Type B pancreatic cell (in vitro differentiated cells): ENCODE results near the gene WDR76. TPM values are rescaled to one million over a fixed set of nuclear protein-coding genes. Genes with fewer than 3 reads are reported as not detected.
"Not testable (repeated sequence)": the region's sequence is repeated elsewhere in the genome, so short reads cannot be mapped to it uniquely, and the experiment has no call there.

ENCODE experiments used
- DNase-seq: peaks from one replicate; pipeline ENCODE4 v3.0.0; 2021; ENCODE audit warnings: mixed read lengths; ENCODE audit not compliant: unreplicated experiment; ENCODE audit errors: extremely low spot score
- H3K27ac Mint-ChIP-seq: 2 replicates; pipeline ENCODE4 v1.8.0; 2021; ENCODE audit warnings: mild to moderate bottlenecking, mixed read lengths
- H3K27me3 Mint-ChIP-seq: 2 replicates; pipeline ENCODE4 v1.8.0; 2021; ENCODE audit warnings: mixed read lengths
- H3K36me3 Mint-ChIP-seq: 2 replicates; pipeline ENCODE4 v1.8.0; 2021; ENCODE audit warnings: mixed read lengths
- H3K4me1 Mint-ChIP-seq: one replicate; pipeline ENCODE4 v1.8.0; 2021; ENCODE audit warnings: mixed read lengths; ENCODE audit not compliant: unreplicated experiment
- H3K4me3 Mint-ChIP-seq: 2 replicates; pipeline ENCODE4 v1.8.0; 2021; ENCODE audit warnings: mild to moderate bottlenecking, mixed read lengths
- H3K9me3 Mint-ChIP-seq: 2 replicates; pipeline ENCODE4 v1.8.0; 2021; ENCODE audit warnings: mixed read lengths
- total RNA-seq: library from RNA; stranded (reverse); gene quantifications from 2 replicates; pipeline ENCODE4 v1.2.1, GENCODE V29; 2021; ENCODE audit warnings: low replicate concordance
- TF ChIP-seq, protein P1 (sequence below): fragments of 200-600 bp; sonication (generic); conservative IDR thresholded peaks from 2 replicates; pipeline ENCODE4 v1.5.0; 2021; ENCODE audit warnings: antibody characterized with exemption, mild to moderate bottlenecking

Gene WDR76
- total RNA-seq, 1 donor from 2014 or later: 16.9 TPM

DNA sequence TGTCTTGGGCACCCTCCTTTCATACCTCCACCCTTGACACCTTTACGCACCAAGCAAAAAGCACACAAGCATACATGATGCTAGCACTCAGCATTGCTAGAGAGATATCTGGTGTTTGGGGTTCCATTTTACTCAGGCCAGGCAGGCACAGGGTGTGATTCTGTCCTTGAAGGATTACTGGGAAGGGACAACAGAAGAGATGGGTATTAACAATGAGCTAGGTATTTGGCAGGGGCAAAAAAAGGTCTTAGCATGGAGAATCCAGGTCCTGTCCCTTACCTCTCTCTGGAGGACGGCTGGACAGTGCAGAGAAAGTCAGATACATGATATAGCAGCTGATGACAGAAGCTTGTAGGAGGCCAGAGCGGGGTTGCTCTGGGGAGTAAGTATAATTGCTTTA, 30.2 kb upstream of the WDR76 start:
- Mint-ChIP-seq H3K9me3 (no peaks in the 10 kb centered on the region), H3K27me3 (no peaks in the 10 kb centered on the region), H3K36me3 (peaks cover 56% of the 10 kb centered on the region), H3K27ac (peak overlapping the region; percentile 68), H3K4me3 (peak overlapping the region; percentile 49), H3K4me1 (peaks cover 59% of the 10 kb centered on the region)
- no peak for DNase-seq
- TF ChIP-seq, protein P1, sequence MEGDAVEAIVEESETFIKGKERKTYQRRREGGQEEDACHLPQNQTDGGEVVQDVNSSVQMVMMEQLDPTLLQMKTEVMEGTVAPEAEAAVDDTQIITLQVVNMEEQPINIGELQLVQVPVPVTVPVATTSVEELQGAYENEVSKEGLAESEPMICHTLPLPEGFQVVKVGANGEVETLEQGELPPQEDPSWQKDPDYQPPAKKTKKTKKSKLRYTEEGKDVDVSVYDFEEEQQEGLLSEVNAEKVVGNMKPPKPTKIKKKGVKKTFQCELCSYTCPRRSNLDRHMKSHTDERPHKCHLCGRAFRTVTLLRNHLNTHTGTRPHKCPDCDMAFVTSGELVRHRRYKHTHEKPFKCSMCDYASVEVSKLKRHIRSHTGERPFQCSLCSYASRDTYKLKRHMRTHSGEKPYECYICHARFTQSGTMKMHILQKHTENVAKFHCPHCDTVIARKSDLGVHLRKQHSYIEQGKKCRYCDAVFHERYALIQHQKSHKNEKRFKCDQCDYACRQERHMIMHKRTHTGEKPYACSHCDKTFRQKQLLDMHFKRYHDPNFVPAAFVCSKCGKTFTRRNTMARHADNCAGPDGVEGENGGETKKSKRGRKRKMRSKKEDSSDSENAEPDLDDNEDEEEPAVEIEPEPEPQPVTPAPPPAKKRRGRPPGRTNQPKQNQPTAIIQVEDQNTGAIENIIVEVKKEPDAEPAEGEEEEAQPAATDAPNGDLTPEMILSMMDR: no peak

DNA sequence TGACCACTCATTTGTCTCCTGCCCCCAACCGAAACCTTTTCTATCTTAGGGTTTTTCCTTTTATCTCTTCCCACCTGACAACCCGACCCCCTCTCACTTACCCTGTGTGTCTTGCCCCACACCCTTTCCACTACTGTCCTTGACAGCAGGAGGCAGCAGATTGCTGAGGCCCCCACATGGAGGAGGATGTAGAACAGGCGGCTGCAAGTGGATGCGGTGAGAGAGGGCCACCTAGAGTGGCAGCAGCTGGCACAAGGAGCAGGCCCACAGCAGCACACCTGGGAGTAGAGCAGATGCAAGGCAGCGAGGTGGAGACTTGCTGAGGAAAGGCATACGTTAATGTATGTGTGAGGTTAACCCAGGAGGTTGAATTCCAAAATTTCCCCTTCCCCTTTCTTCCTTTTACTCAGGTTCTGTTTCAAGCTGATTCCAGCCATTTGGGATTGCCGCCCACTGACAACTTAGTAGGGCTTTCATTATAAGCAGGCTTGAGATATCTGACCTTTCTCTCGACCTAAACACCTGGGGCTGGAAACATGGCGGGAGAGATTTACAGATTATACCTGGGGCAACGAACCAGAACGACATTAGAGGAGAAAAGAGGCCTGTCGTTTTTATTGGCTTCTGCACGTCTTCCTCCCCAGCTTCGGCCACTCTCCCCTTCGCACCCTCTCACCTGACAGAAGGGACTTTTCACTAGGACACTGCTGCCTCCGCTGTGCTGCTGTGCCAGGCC, 27.4 kb upstream of the WDR76 start:
- H3K9me3 Mint-ChIP-seq: no peaks in the 10 kb centered on the region
- TF ChIP-seq, protein P1: no peak
- DNase-seq: no peak
- peak overlapping the region; percentile 92 for H3K27ac Mint-ChIP-seq
- H3K4me1 Mint-ChIP-seq: peaks cover 51% of the 10 kb centered on the region
- H3K4me3 Mint-ChIP-seq: peak overlapping the region; percentile 66
- H3K36me3 Mint-ChIP-seq: peaks cover 49% of the 10 kb centered on the region
- no peaks in the 10 kb centered on the region for H3K27me3 Mint-ChIP-seq

DNA sequence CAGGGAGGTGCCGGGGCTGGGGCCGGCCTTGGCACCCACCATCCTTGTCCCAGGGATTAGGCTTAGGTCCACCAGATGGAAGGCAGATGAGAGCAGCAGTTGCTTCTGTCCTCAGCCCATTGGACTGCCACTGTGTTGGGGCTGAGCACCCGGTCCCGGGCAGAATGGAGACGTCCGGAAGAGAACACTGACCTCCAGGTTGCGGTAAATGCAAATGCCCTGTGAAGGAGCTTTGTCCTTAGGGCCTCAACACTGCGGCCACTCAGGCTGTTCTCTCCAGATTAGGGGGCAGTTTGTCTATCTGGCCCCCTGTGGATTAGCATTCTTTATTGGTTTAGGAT, 26.9 kb upstream of the WDR76 start, which contains the start of gene SERINC4:
Gene SERINC4, minus strand, starts transcription at position 276 of the 341 bp plus-strand sequence. Its CDS starts 234 bp downstream, at position 42.
- Mint-ChIP-seq H3K4me3 (peak within 1 kb of the TSS; percentile 100), H3K27ac (peak within 1 kb of the TSS; percentile 95), H3K36me3 (peaks cover 45% of the 10 kb centered on the region), H3K27me3 (no peaks in the 10 kb centered on the region), H3K9me3 (no peaks in the 10 kb centered on the region), H3K4me1 (peaks cover 51% of the 10 kb centered on the region)
- TF ChIP-seq, protein P1: no peak
- DNase-seq: no peak

DNA sequence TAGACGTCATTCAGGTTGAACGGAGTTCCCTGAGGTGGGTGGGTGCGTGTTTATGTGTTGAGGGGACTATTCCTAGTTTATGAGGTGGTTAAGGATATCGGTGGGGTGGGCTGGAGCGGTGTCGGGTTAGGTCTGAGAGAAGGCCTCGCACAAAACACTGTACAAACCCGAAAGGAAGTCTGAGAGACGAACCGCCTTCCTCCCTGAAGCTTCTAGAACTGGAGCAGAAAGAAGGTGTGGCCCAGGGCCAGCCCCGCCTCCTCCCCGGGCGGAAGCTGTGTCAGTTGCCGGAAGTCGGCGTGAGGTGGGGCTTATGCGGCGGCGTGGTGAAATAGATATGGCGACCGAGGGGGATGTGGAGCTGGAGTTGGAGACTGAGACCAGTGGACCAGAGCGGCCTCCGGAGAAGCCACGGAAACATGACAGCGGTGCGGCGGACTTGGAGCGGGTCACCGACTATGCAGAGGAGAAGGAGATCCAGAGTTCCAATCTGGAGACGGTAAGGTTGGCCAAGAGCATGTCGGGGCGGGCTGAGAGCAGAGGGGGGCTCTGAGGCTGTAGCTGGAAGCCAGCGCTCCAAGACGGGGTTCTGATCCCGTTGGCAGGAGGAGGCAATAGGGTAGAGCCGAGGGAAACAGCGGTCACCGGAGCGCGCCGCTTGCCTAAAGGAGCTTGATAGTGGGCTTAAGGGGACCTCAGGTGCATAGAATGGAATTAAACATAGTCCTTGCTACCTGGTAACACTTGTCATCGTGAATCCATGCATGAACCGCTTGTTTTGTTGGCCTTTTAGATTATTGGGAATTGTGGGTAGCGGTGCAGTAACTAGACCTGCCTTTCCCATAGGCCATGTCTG, 26.3 kb upstream of the WDR76 start, which contains the start of gene HYPK:
Gene HYPK, plus strand, starts transcription at position 314 of the 856 bp plus-strand sequence. Its CDS starts 24 bp downstream, at position 338.
- Mint-ChIP-seq H3K36me3 (peaks cover 44% of the 10 kb centered on the region), H3K4me3 (peak within 1 kb of the TSS; percentile 100), H3K27me3 (no peaks in the 10 kb centered on the region), H3K9me3 (no peaks in the 10 kb centered on the region), H3K27ac (peak within 1 kb of the TSS; percentile 95), H3K4me1 (peaks cover 48% of the 10 kb centered on the region)
- TF ChIP-seq, protein P1: no peak
- DNase-seq: peak; percentile 90

DNA sequence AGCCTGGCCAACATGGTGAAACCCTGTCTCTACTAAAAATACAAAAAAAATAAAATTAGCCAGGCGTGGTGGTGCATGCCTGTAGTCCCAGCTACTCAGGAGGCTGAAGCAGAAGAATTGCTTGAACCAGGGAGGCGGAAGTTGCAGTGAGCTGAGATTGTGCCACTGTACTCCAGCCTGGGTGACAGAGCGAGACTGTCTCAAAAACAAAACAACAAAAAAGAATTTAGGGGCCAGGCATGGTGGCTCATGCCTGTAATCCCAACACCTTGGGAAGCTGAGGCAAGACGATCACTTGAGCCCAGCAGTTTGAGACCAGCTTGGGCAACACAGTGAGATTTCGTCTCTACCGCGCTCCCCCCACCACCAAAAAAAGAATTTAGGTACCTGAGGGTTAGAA, 24.1 kb upstream of the WDR76 start:
- H3K27me3 Mint-ChIP-seq, DNase-seq, H3K9me3 Mint-ChIP-seq, H3K27ac Mint-ChIP-seq, H3K4me3 Mint-ChIP-seq: not testable (repeated sequence)
- Mint-ChIP-seq H3K4me1 (peaks cover 37% of the 10 kb centered on the region), H3K36me3 (peaks cover 41% of the 10 kb centered on the region)

DNA sequence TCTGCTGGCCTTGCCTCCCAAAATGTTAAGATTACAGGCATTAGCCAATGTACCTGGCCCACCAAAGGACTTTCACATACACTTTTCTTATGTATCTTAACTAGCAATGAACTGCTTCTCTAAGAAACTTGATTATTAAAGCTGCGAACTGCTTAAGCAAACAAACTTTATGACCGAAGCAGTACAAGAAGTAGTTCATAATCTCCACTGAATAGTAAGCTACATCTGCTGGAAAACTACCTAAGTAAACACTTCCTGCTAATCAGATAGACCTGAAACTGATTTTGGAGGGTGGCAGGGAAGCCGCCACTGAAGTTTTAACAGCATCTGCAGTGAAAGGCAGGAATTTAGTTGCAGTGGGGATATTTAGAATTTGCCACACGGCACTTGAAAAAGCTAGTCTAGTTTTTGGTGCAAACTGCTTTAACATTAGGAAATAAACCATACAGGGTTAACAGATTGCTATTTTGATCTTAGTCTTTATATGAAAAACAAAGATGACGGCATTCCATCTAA, 18.3 kb upstream of the WDR76 start:
- H3K4me1 Mint-ChIP-seq: no peaks in the 10 kb centered on the region
- H3K36me3 Mint-ChIP-seq: peaks cover 34% of the 10 kb centered on the region
- DNase-seq: no peak
- no peaks in the 10 kb centered on the region for H3K27me3 Mint-ChIP-seq
- H3K27ac Mint-ChIP-seq: no peak overlapping the region
- no peak overlapping the region for H3K4me3 Mint-ChIP-seq
- no peaks in the 10 kb centered on the region for H3K9me3 Mint-ChIP-seq
- TF ChIP-seq, protein P1: no peak
